ENCODE measurements around the gene NCOA1.

- TF ChIP-seq SUZ12 (IDR thresholded peaks at IDR 0.05; ENCODE audit: extremely low read depth, insufficient read depth, insufficient read length) (no peak), ZNF274 (IDR thresholded peaks at IDR 0.05; ENCODE audit: low read depth, low read length) (no peak), YY1 (IDR thresholded peaks at IDR 0.05; ENCODE audit: insufficient read depth, insufficient read length) (no peak)
Measured at GRCh38 chr2:24577481-24577880, 86.4 kb downstream of the NCOA1 start.

All from NT2/D1 (cell line).